SK-N-SH (cell line): ENCODE results near the gene PRPF6. TPM values are rescaled to one million over a fixed set of nuclear protein-coding genes. Genes with fewer than 3 reads are reported as not detected.

ENCODE experiments used
- CTCF ChIA-PET: fragments of 300-600, 350-600 bp; formaldehyde crosslinking; extraction: SDS; loops from one replicate; lab custom pipeline; 2021; lab: Yijun Ruan, JAX
- POLR2A ChIA-PET: fragments of 350-600 bp; sonication (Branson Sonifier 250); formaldehyde crosslinking; extraction: SDS; loops from one replicate; lab custom pipeline; 2020; ENCODE audit warnings: antibody characterized with exemption, inconsistent platforms; lab: Yijun Ruan, JAX
- DNase-seq: peaks from one replicate; pipeline ENCODE4 v3.0.0; 2012
- H2AFZ ChIP-seq: fragments of 200-600 bp; sonication (generic); 2 replicates; pipeline ENCODE4 v1.8.1; 2016; ENCODE audit warnings: antibody characterized with exemption, mild to moderate bottlenecking, low read depth
- H3F3A ChIP-seq: fragments of 200-600 bp; sonication (generic); replicated peaks from 2 replicates; pipeline ENCODE3; 2016; ENCODE audit warnings: antibody characterized with exemption, mild to moderate bottlenecking; ENCODE audit not compliant: insufficient read depth
- H3K27ac ChIP-seq, 2 experiments: fragments of 200-500 bp in 1 of 2; fragments of 200-600 bp in 1 of 2; sonication (Bioruptor generic) in 1 of 2; sonication (generic), shearing (Covaris generic) in 1 of 2; 2 replicates each; pipeline versions ENCODE4 v1.5.1 to v1.6.1; 2014 to 2016; ENCODE audit warnings: low read depth in 2 of 2, inconsistent platforms in 1 of 2, low read length in 1 of 2, mild to moderate bottlenecking in 1 of 2, mixed read lengths in 1 of 2
- H3K27me3 ChIP-seq: fragments of 200-600 bp; sonication (generic), shearing (Covaris generic); 2 replicates; pipeline ENCODE4 v1.6.1; 2016; ENCODE audit warnings: mixed run types; ENCODE audit not compliant: insufficient read depth
- H3K36me3 ChIP-seq, 2 experiments: fragments of 200-500 bp in 1 of 2; fragments of 200-600 bp in 1 of 2; sonication (Bioruptor generic) in 1 of 2; sonication (generic) in 1 of 2; replicated peaks in 1 of 2; 2 replicates each; pipeline versions ENCODE3 to v1.5.1; 2014 to 2016; ENCODE audit warnings: low read length in 1 of 2, mild to moderate bottlenecking in 1 of 2; ENCODE audit not compliant: insufficient read depth in 2 of 2, control insufficient read depth in 1 of 2
- H3K4me1 ChIP-seq, 2 experiments: fragments of 200-500 bp in 1 of 2; fragments of 200-600 bp in 1 of 2; sonication (Bioruptor generic) in 1 of 2; sonication (generic), shearing (Covaris generic) in 1 of 2; 2 replicates each; pipeline versions ENCODE4 v1.5.1 to v1.6.1; 2014 to 2016; ENCODE audit warnings: low read depth in 1 of 2, low read length in 1 of 2, mixed run types in 1 of 2; ENCODE audit not compliant: insufficient read depth in 2 of 2, control insufficient read depth in 1 of 2
- H3K4me2 ChIP-seq: fragments of 200-600 bp; sonication (generic), shearing (Covaris generic); 2 replicates; pipeline ENCODE4 v1.6.1; 2017; ENCODE audit warnings: mixed run types
- H3K4me3 ChIP-seq, 2 experiments: fragments of 200-500 bp in 1 of 2; fragments of 200-600 bp in 1 of 2; sonication (Bioruptor generic) in 1 of 2; sonication (generic), shearing (Covaris generic) in 1 of 2; 2 replicates each; pipeline versions ENCODE4 v1.5.1 to v1.8.1; 2014 to 2016; ENCODE audit warnings: low read depth in 2 of 2, inconsistent platforms in 1 of 2, low read length in 1 of 2, mild to moderate bottlenecking in 1 of 2, mixed read lengths in 1 of 2, moderate library complexity in 1 of 2
- H3K79me2 ChIP-seq: fragments of 200-600 bp; sonication (generic); 2 replicates; pipeline ENCODE4 v1.8.1; 2017; ENCODE audit warnings: mild to moderate bottlenecking; ENCODE audit not compliant: insufficient read depth
- H3K9ac ChIP-seq: fragments of 200-600 bp; sonication (generic); 2 replicates; pipeline ENCODE4 v1.6.1; 2017; ENCODE audit warnings: mixed run types
- H3K9me2 ChIP-seq: fragments of 200-600 bp; sonication (generic); 2 replicates; pipeline ENCODE4 v1.6.1; 2017; ENCODE audit warnings: mixed run types
- H3K9me3 ChIP-seq: fragments of 200-600 bp; sonication (generic); 2 replicates; pipeline ENCODE4 v1.6.1; 2017; ENCODE audit warnings: mixed run types, mild to moderate bottlenecking, moderate library complexity
- H4K20me1 ChIP-seq: fragments of 200-600 bp; sonication (generic); 2 replicates; pipeline ENCODE4 v1.6.1; 2017; ENCODE audit warnings: mild to moderate bottlenecking, mixed run types; ENCODE audit not compliant: insufficient read depth
- EP300 ChIP-seq, 2 experiments: IDR thresholded peaks; 2 replicates each; pipeline versions ENCODE4 v1.4.0 to v1.6.1; 2012; ENCODE audit warnings: borderline replicate concordance in 1 of 2, low read depth in 1 of 2, low read length in 1 of 2
- FOXM1 ChIP-seq: IDR thresholded peaks from 2 replicates; pipeline ENCODE4 v1.4.0; 2012; ENCODE audit warnings: low read depth, mild to moderate bottlenecking
- GABPA ChIP-seq: IDR thresholded peaks from 2 replicates; pipeline ENCODE4 v1.4.0; 2012; ENCODE audit warnings: low read depth, mild to moderate bottlenecking
- GATA2 ChIP-seq: sonication (generic); formaldehyde crosslinking; IDR thresholded peaks from 2 replicates; pipeline ENCODE4 v1.5.0; 2020; ENCODE audit warnings: mild to moderate bottlenecking, missing genetic modification reagents
- NFIC ChIP-seq: IDR thresholded peaks from 2 replicates; pipeline ENCODE4 v1.4.0; 2012; ENCODE audit warnings: borderline replicate concordance
- RAD21 ChIP-seq: IDR thresholded peaks from 2 replicates; pipeline ENCODE4 v1.6.1; 2012; ENCODE audit warnings: mild to moderate bottlenecking, low read length
- SIN3A ChIP-seq: IDR thresholded peaks from 2 replicates; pipeline ENCODE4 v1.6.1; 2012; ENCODE audit warnings: low read depth, mild to moderate bottlenecking, low read length, moderate library complexity, borderline replicate concordance
- SMC3 ChIP-seq: IDR thresholded peaks from 2 replicates; pipeline ENCODE4 v1.6.1; 2012; ENCODE audit warnings: low read depth, low read length, improper control_type of control experiment
- TAF1 ChIP-seq: IDR thresholded peaks from 2 replicates; pipeline ENCODE4 v1.6.1; 2012; ENCODE audit warnings: low read depth, mild to moderate bottlenecking, low read length, moderate library complexity, borderline replicate concordance
- TEAD4 ChIP-seq: IDR thresholded peaks from 2 replicates; pipeline ENCODE4 v1.4.0; 2012; ENCODE audit warnings: mild to moderate bottlenecking, borderline replicate concordance; ENCODE audit not compliant: insufficient read depth
- YY1 ChIP-seq: IDR thresholded peaks from 2 replicates; pipeline ENCODE4 v1.4.0; 2012; ENCODE audit warnings: low read depth, mild to moderate bottlenecking
- WGBS: methylation state at CpG from one replicate; pipeline ENCODE4 v1.1.6; 2017; ENCODE audit warnings: low lambda C conversion rate; 5-methylcytosine and 5-hydroxymethylcytosine counted together
- polyA plus RNA-seq, 3 experiments: library from polyadenylated mRNA; depleted of rRNA; stranded (reverse); fragments of >200 nt; gene quantifications; 2 replicates each; pipeline ENCODE4 v1.2.3, GENCODE V29; 2012
- TF ChIP-seq, protein P1 (sequence below): fragments of 150-350 bp; IDR thresholded peaks from 2 replicates; pipeline ENCODE4 v1.6.1; 2016; ENCODE audit warnings: mild to moderate bottlenecking, low read depth, low read length
- TF ChIP-seq, protein P2 (sequence below): IDR thresholded peaks from 2 replicates; pipeline ENCODE4 v1.4.0; 2012; ENCODE audit warnings: low read depth
- TF ChIP-seq, protein P3 (sequence below): IDR thresholded peaks from 2 replicates; pipeline ENCODE4; 2012
- TF ChIP-seq, protein P4 (sequence below): IDR thresholded peaks from 2 replicates; pipeline ENCODE4 v1.4.0; 2012; ENCODE audit warnings: low read depth, borderline replicate concordance
- TF ChIP-seq, protein P5 (sequence below): IDR thresholded peaks from 2 replicates; pipeline ENCODE4 v1.4.0; 2012; ENCODE audit warnings: low read depth, borderline replicate concordance

PRPF6 gene
- polyA plus RNA-seq, 1 of the 3 experiments (the other 2 are of a cell fraction), result 59.1 TPM

DNA sequence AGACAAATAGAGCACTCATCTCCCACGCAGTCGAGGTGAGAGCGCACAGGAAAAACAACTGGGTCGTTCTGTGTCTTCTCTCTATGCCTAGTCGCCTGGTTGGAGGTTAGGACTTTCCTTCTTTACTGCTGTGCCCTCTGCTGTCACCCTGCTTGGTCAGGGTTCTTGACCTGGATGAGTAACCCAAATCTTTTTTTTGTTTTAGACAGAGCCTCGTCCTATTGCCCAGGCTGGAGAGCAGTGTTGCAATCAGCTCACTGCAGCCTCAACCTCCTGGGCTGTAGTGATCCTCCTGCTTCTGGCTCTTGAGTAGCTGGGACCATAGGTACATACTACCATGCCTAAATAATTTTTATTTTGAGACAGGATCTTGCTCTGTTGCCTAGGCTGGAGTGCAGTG is 24.5 kb downstream of the PRPF6 start (continued):
- TF ChIP-seq, protein P1, sequence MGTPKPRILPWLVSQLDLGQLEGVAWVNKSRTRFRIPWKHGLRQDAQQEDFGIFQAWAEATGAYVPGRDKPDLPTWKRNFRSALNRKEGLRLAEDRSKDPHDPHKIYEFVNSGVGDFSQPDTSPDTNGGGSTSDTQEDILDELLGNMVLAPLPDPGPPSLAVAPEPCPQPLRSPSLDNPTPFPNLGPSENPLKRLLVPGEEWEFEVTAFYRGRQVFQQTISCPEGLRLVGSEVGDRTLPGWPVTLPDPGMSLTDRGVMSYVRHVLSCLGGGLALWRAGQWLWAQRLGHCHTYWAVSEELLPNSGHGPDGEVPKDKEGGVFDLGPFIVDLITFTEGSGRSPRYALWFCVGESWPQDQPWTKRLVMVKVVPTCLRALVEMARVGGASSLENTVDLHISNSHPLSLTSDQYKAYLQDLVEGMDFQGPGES, result no peak
- TF ChIP-seq TAF1 (no peak), NFIC (no peak), SIN3A (no peak), TEAD4 (no peak), GABPA (no peak), RAD21 (no peak), YY1 (no peak)
- TF ChIP-seq, protein P2, sequence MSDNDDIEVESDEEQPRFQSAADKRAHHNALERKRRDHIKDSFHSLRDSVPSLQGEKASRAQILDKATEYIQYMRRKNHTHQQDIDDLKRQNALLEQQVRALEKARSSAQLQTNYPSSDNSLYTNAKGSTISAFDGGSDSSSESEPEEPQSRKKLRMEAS, result no peak
- TF ChIP-seq, protein P3, sequence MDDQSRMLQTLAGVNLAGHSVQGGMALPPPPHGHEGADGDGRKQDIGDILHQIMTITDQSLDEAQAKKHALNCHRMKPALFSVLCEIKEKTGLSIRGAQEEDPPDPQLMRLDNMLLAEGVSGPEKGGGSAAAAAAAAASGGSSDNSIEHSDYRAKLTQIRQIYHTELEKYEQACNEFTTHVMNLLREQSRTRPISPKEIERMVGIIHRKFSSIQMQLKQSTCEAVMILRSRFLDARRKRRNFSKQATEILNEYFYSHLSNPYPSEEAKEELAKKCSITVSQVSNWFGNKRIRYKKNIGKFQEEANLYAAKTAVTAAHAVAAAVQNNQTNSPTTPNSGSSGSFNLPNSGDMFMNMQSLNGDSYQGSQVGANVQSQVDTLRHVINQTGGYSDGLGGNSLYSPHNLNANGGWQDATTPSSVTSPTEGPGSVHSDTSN, result no peak
- TF ChIP-seq, protein P4, sequence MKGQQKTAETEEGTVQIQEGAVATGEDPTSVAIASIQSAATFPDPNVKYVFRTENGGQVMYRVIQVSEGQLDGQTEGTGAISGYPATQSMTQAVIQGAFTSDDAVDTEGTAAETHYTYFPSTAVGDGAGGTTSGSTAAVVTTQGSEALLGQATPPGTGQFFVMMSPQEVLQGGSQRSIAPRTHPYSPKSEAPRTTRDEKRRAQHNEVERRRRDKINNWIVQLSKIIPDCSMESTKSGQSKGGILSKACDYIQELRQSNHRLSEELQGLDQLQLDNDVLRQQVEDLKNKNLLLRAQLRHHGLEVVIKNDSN, result no peak

DNA sequence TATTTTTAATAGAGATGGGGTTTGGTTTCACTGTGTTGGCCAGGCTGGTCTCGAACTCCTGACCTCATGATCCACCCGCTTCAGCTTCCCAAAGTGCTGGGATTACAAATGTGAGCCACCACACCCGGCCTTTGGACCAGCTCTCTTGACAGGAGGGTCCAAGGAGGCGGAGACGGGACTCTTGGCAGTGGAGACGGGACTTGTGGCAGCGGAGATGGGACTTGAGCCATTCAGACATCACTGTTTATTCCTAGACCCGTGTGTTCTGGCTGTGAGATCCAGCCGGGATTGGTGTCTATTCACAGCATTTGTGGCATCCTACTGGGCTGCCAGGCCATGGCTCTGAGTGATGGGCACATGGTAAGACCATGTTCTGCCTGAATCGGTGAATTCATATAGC is 25.6 kb downstream of the PRPF6 start:
- CTCF ChIA-PET, result interaction anchor here (1.0 to 1.7 kb wide), 3 partner anchors 33 to 51 kb away, joined by 3 to 9 read pairs (median 4); no protein-coding TSS in a partner anchor
- Histone ChIP-seq H3K9me2 (no peaks in the 10 kb centered on the region), H3K79me2 (peaks cover 25% of the 10 kb centered on the region; the same call in 1 of the 2 replicates), H3K27ac (no peak overlapping the region), H3K4me3 (no peak overlapping the region), H3K9me3 (no peaks in the 10 kb centered on the region), H3K4me1 (no peaks in the 10 kb centered on the region), H3K4me2 (no peak overlapping the region), H2AFZ (no peak overlapping the region), H4K20me1 (peaks cover 5% of the 10 kb centered on the region; the same call in 1 of the 2 replicates), H3K27me3 (no peaks in the 10 kb centered on the region), H3F3A (no peaks in the 10 kb centered on the region), H3K36me3 (peaks cover 48 to 55% of the 10 kb centered on the region in 2 experiments), H3K9ac (no peak overlapping the region)
- WGBS, result 99% methylated on average over 8 of the region's 10 CpGs
- POLR2A ChIA-PET, result no interaction called here
- DNase-seq, result no peak
- no peak for TF ChIP-seq EP300 (IDR thresholded peaks at IDR 0.05; ENCODE audit: borderline replicate concordance in 1 of 2, low read depth in 1 of 2, low read length in 1 of 2)

DNA sequence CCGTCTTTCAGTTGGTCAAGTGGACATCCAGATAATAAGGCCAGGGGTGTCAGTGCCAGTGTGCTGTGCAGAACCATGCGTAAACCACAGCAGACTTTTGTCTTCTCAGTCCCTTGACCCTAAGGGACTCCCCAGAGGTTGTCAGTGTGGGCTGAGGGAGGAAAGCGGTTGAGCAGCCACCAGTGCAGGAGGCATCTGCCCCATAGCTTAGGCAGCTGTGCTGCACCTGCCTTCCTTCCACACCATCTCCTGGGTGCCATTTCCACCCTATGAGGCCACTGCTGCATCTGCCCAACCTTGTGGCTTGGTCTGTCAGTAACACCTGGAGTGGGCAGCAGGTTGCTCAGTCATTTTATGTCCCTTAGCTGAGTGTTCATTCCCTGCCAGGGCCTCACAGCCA is 26.0 kb downstream of the PRPF6 start:
- Histone ChIP-seq H3K36me3 (peaks cover 48 to 53% of the 10 kb centered on the region in 2 experiments), H3K9me3 (no peaks in the 10 kb centered on the region)
- POLR2A ChIA-PET, result no interaction called here
- no peak for TF ChIP-seq GATA2 (CRISPR knock-in tag)
- TF ChIP-seq, protein P5, sequence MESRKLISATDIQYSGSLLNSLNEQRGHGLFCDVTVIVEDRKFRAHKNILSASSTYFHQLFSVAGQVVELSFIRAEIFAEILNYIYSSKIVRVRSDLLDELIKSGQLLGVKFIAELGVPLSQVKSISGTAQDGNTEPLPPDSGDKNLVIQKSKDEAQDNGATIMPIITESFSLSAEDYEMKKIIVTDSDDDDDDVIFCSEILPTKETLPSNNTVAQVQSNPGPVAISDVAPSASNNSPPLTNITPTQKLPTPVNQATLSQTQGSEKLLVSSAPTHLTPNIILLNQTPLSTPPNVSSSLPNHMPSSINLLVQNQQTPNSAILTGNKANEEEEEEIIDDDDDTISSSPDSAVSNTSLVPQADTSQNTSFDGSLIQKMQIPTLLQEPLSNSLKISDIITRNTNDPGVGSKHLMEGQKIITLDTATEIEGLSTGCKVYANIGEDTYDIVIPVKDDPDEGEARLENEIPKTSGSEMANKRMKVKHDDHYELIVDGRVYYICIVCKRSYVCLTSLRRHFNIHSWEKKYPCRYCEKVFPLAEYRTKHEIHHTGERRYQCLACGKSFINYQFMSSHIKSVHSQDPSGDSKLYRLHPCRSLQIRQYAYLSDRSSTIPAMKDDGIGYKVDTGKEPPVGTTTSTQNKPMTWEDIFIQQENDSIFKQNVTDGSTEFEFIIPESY, result no peak
- TF ChIP-seq YY1, result no peak
- no peak for TF ChIP-seq SMC3
- no peak for TF ChIP-seq FOXM1
- TF ChIP-seq, protein P1, result no peak
- TF ChIP-seq, all 33 proteins: peak for 0
- H3K4me1 ChIP-seq, result no peaks in the 10 kb centered on the region
- no peak overlapping the region for H3K9ac ChIP-seq
- no peaks in the 10 kb centered on the region for H3K9me2 ChIP-seq
- H4K20me1 ChIP-seq, result peaks cover 5% of the 10 kb centered on the region; the same call in 1 of the 2 replicates
- no peak overlapping the region for H2AFZ ChIP-seq
- CTCF ChIA-PET, result interaction anchor here (1.0 to 1.7 kb wide), 3 partner anchors 32 to 51 kb away, joined by 3 to 9 read pairs (median 4); no protein-coding TSS in a partner anchor
- H3K27me3 ChIP-seq, result no peaks in the 10 kb centered on the region
- peaks cover 25% of the 10 kb centered on the region; the same call in 1 of the 2 replicates for H3K79me2 ChIP-seq
- H3K4me2 ChIP-seq, result no peak overlapping the region
- 100% methylated on average over 3 of the region's 3 CpGs for WGBS
- no peak for DNase-seq
- no peak overlapping the region for H3K4me3 ChIP-seq
- no peaks in the 10 kb centered on the region for H3F3A ChIP-seq
- no peak overlapping the region for H3K27ac ChIP-seq
